H1 (cell line): ENCODE measurements around the gene NME7. TPM values are rescaled to one million over a fixed set of nuclear protein-coding genes. Genes with fewer than 3 reads are reported as not detected.
A peak's percentile ranks its signal among the peaks of the same experiment; 100 is the strongest.

Experiments used
- CTCF ChIA-PET: fragments of 300-600 bp; sonication (Branson Sonifier 250); formaldehyde crosslinking; loops from one replicate; lab custom pipeline; 2021; ENCODE audit not compliant: partially characterized antibody; lab: Charles Lee
- POLR2A ChIA-PET: fragments of 300-600 bp; sonication (Branson Sonifier 250); formaldehyde crosslinking; loops from one replicate; lab custom pipeline; 2021; ENCODE audit warnings: inconsistent platforms; ENCODE audit not compliant: partially characterized antibody; lab: Charles Lee
- DNase-seq, 2 experiments: peaks; one replicate each; pipeline versions ENCODE4 v3.0.0 to v3.0.0-alpha.2; 2010 to 2022; ENCODE audit warnings: low spot score in 2 of 2, low read depth in 1 of 2, mixed read lengths in 1 of 2
- FAIRE-seq: peaks from 2 replicates; lab custom pipeline; 2011; peaks lifted over from hg19 to GRCh38; lab: Jason Lieb, UNC
- H2AFZ ChIP-seq: 2 replicates; pipeline ENCODE4 v1.8.1; 2012; ENCODE audit warnings: low read length, inconsistent platforms
- H2AK5ac ChIP-seq: 2 replicates; pipeline ENCODE4 v1.6.1; 2013; ENCODE audit warnings: low read depth, low read length
- H2BK120ac ChIP-seq: replicated peaks from 2 replicates; pipeline ENCODE3; 2013; ENCODE audit warnings: low read depth, low read length, inconsistent platforms
- H2BK12ac ChIP-seq: 2 replicates; pipeline ENCODE4 v1.6.1; 2013; ENCODE audit warnings: low read depth, low read length
- H2BK15ac ChIP-seq: 2 replicates; pipeline ENCODE4 v1.6.1; 2013; ENCODE audit warnings: low read length
- H2BK20ac ChIP-seq: 2 replicates; pipeline ENCODE4 v1.6.1; 2013; ENCODE audit warnings: low read length
- H2BK5ac ChIP-seq: 2 replicates; pipeline ENCODE4 v1.6.1; 2013; ENCODE audit warnings: low read depth, low read length
- H3K14ac ChIP-seq: 2 replicates; pipeline ENCODE4 v1.6.1; 2013; ENCODE audit warnings: inconsistent platforms; ENCODE audit not compliant: insufficient read length
- H3K18ac ChIP-seq: 2 replicates; pipeline ENCODE4 v1.6.1; 2013; ENCODE audit warnings: low read length; ENCODE audit errors: extremely low read depth
- H3K23ac ChIP-seq: 2 replicates; pipeline ENCODE4 v1.6.1; 2013; ENCODE audit warnings: inconsistent platforms; ENCODE audit not compliant: insufficient read length
- H3K23me2 ChIP-seq: 2 replicates; pipeline ENCODE4 v1.6.1; 2013; ENCODE audit warnings: low read depth, low read length
- H3K27ac ChIP-seq: 2 replicates; pipeline ENCODE4 v1.6.1; 2011; ENCODE audit warnings: low read depth, low read length, inconsistent platforms
- H3K27me3 ChIP-seq, 4 experiments: replicated peaks in 1 of 4; 1 replicate in 1 of 4; 2 replicates in 3 of 4; pipeline versions ENCODE4 v1.6.1 to v1.8.1; 2011 to 2013; ENCODE audit warnings: low read length in 3 of 4, mild to moderate bottlenecking in 3 of 4, inconsistent platforms in 2 of 4, mixed read lengths in 2 of 4, moderate library complexity in 1 of 4; ENCODE audit not compliant: control insufficient read depth in 3 of 4, insufficient read depth in 3 of 4; ENCODE audit errors: extremely low read depth in 1 of 4
- H3K36me3 ChIP-seq, 4 experiments: 2 replicates each; pipeline versions ENCODE4 v1.6.1 to v1.8.1; 2011 to 2013; ENCODE audit warnings: mild to moderate bottlenecking in 4 of 4, low read length in 3 of 4, moderate library complexity in 2 of 4, control low read depth in 1 of 4, inconsistent platforms in 1 of 4; ENCODE audit not compliant: insufficient read depth in 4 of 4, control insufficient read depth in 2 of 4
- H3K4ac ChIP-seq: replicated peaks from 2 replicates; pipeline ENCODE3; 2013; ENCODE audit warnings: low read length, low read depth, mixed read lengths, inconsistent platforms; ENCODE audit not compliant: insufficient read length
- H3K4me1 ChIP-seq, 4 experiments: replicated peaks in 1 of 4; 1 replicate in 1 of 4; 2 replicates in 3 of 4; pipeline versions ENCODE4 v1.6.1 to v1.8.1; 2011 to 2013; ENCODE audit warnings: low read length in 3 of 4, inconsistent platforms in 2 of 4, mixed read lengths in 1 of 4; ENCODE audit not compliant: insufficient read depth in 4 of 4, control insufficient read depth in 3 of 4
- H3K4me2 ChIP-seq, 2 experiments: 2 replicates each; pipeline versions ENCODE4 v1.6.1 to v1.8.1; 2011 to 2013; ENCODE audit warnings: low read depth in 2 of 2, low read length in 2 of 2, control low read depth in 1 of 2, inconsistent platforms in 1 of 2, mild to moderate bottlenecking in 1 of 2; ENCODE audit not compliant: insufficient read depth in 1 of 2
- H3K4me3 ChIP-seq, 4 experiments: fragments of 200-600, 300-600 bp in 1 of 4; sonication (generic), shearing (Covaris generic), sonication (Bioruptor Twin) in 1 of 4; 2 replicates each; pipeline versions ENCODE4 v1.5.1 to v1.8.1; 2011 to 2016; ENCODE audit warnings: low read length in 4 of 4, low read depth in 3 of 4, control low read depth in 2 of 4, inconsistent platforms in 2 of 4, mild to moderate bottlenecking in 2 of 4, mixed read lengths in 1 of 4, moderate library complexity in 1 of 4; ENCODE audit not compliant: insufficient read depth in 2 of 4; ENCODE audit errors: extremely low read depth in 1 of 4
- H3K56ac ChIP-seq: replicated peaks from 2 replicates; pipeline ENCODE3; 2013; ENCODE audit warnings: low read depth, mild to moderate bottlenecking, mixed read lengths, low read length, inconsistent platforms; ENCODE audit not compliant: insufficient read length
- H3K79me1 ChIP-seq: 2 replicates; pipeline ENCODE4 v1.6.1; 2013; ENCODE audit warnings: low read depth, low read length, control low read depth
- H3K79me2 ChIP-seq, 2 experiments: 2 replicates each; pipeline versions ENCODE4 v1.6.1 to v1.8.1; 2012 to 2013; ENCODE audit warnings: low read length in 2 of 2, mild to moderate bottlenecking in 2 of 2, inconsistent platforms in 1 of 2; ENCODE audit not compliant: insufficient read depth in 2 of 2, control insufficient read depth in 1 of 2
- H3K9ac ChIP-seq, 4 experiments: replicated peaks in 1 of 4; 1 replicate in 1 of 4; 2 replicates in 3 of 4; pipeline versions ENCODE4 v1.6.1 to v1.8.1; 2011 to 2013; ENCODE audit warnings: low read depth in 3 of 4, low read length in 3 of 4, control low read depth in 2 of 4, mild to moderate bottlenecking in 2 of 4, moderate library complexity in 2 of 4, inconsistent platforms in 1 of 4; ENCODE audit errors: extremely low read depth in 1 of 4
- H3K9me3 ChIP-seq, 2 experiments: 2 replicates each; pipeline versions ENCODE4 v1.6.1 to v1.8.1; 2012 to 2013; ENCODE audit warnings: mild to moderate bottlenecking in 2 of 2, moderate library complexity in 2 of 2, control low read depth in 1 of 2, inconsistent platforms in 1 of 2, low read depth in 1 of 2, low read length in 1 of 2, mixed read lengths in 1 of 2; ENCODE audit not compliant: insufficient read depth in 2 of 2
- H4K20me1 ChIP-seq, 2 experiments: replicated peaks in 1 of 2; 2 replicates each; pipeline versions ENCODE3 to v1.8.1; 2011 to 2013; ENCODE audit warnings: inconsistent platforms in 2 of 2, low read length in 2 of 2, mild to moderate bottlenecking in 1 of 2; ENCODE audit not compliant: insufficient read depth in 2 of 2, control insufficient read depth in 1 of 2
- H4K5ac ChIP-seq: 2 replicates; pipeline ENCODE4 v1.6.1; 2013; ENCODE audit warnings: low read length, low read depth, mixed read lengths, inconsistent platforms; ENCODE audit not compliant: insufficient read length
- H4K8ac ChIP-seq: 2 replicates; pipeline ENCODE4 v1.8.0; 2013; ENCODE audit warnings: mild to moderate bottlenecking, moderate library complexity, low read length, inconsistent platforms; ENCODE audit not compliant: insufficient read depth; ENCODE audit errors: extremely low read depth
- H4K91ac ChIP-seq: replicated peaks from 2 replicates; pipeline ENCODE3; 2013; ENCODE audit warnings: low read length, mixed read lengths, inconsistent platforms; ENCODE audit not compliant: insufficient read length
- FOSL1 ChIP-seq: IDR thresholded peaks from 2 replicates; pipeline ENCODE4 v1.6.1; 2011; ENCODE audit warnings: mild to moderate bottlenecking, low read depth, low read length, moderate library complexity; ENCODE audit not compliant: insufficient read depth
- GTF2F1 ChIP-seq: IDR thresholded peaks from 2 replicates; pipeline ENCODE4 v1.6.1; 2012; ENCODE audit warnings: low read depth, low read length, improper control_type of control experiment, borderline replicate concordance
- HDAC6 ChIP-seq: IDR thresholded peaks from one replicate; pipeline ENCODE4 v1.7.1; 2012; ENCODE audit warnings: low read depth, mild to moderate bottlenecking, inconsistent platforms, low read length, moderate library complexity
- NRF1 ChIP-seq: IDR thresholded peaks from 2 replicates; pipeline ENCODE4 v1.6.1; 2011; ENCODE audit warnings: mild to moderate bottlenecking, low read depth, low read length, improper control_type of control experiment
- RFX5 ChIP-seq: IDR thresholded peaks from 2 replicates; pipeline ENCODE4 v1.6.1; 2011; ENCODE audit warnings: low read depth, low read length, improper control_type of control experiment, borderline replicate concordance
- SP1 ChIP-seq: IDR thresholded peaks from 2 replicates; pipeline ENCODE4 v1.6.1; 2011; ENCODE audit warnings: low read depth, low read length
- SRF ChIP-seq: IDR thresholded peaks from 2 replicates; pipeline ENCODE4 v1.6.1; 2011; ENCODE audit warnings: mild to moderate bottlenecking, low read depth, low read length, moderate library complexity
- TAF1 ChIP-seq: IDR thresholded peaks from 2 replicates; pipeline ENCODE4 v1.6.1; 2011; ENCODE audit warnings: mild to moderate bottlenecking, low read depth, low read length
- TBP ChIP-seq: IDR thresholded peaks from 2 replicates; pipeline ENCODE4 v1.6.1; 2011; ENCODE audit warnings: low read depth, low read length, improper control_type of control experiment
- TCF12 ChIP-seq: IDR thresholded peaks from 2 replicates; pipeline ENCODE4 v1.6.1; 2011; ENCODE audit warnings: low read depth, mild to moderate bottlenecking, low read length
- WGBS, 2 experiments: shearing (Covaris generic) in 1 of 2; methylation state at CpG; one replicate each; pipeline versions ENCODE4 v1.1.6 to v1.1.7; 2013 to 2015; ENCODE audit warnings: low lambda C conversion rate in 2 of 2, mixed read lengths in 2 of 2, inconsistent platforms in 1 of 2, low coverage in 1 of 2, missing lambda C conversion rate in 1 of 2; ENCODE audit not compliant: insufficient replicate concordance in 2 of 2, insufficient coverage in 1 of 2, insufficient read length in 1 of 2; ENCODE audit errors: extremely low coverage in 1 of 2, missing lambda C conversion rate in 1 of 2; 5-methylcytosine and 5-hydroxymethylcytosine counted together
- polyA plus RNA-seq, 7 experiments: library from polyadenylated mRNA; depleted of rRNA in 3 of 7; stranded (reverse) in 5 of 7; unstranded in 2 of 7; fragments of >200 nt in 5 of 7; fragments of 200-250 nt in 2 of 7; gene quantifications; 1 replicate in 5 of 7; 2 replicates in 1 of 7; 4 replicates in 1 of 7; pipeline versions ENCODE4 v1.2.1 to v1.2.3, GENCODE V29; 2011 to 2013; ENCODE audit warnings: missing spikeins in 2 of 7, mixed read lengths in 2 of 7
- total RNA-seq: library from RNA; stranded (reverse); fragmentation: NEBNext Ultra II Directional; extraction: Animal tissue kit (Norgen Biotek cat#: 25700); gene quantifications from 2 replicates; pipeline ENCODE4 v1.2.1, GENCODE V29; 2021
- TF ChIP-seq, protein P1 (sequence below): IDR thresholded peaks from 2 replicates; pipeline ENCODE4 v1.6.1; 2012; ENCODE audit warnings: low read length, inconsistent platforms
- TF ChIP-seq, protein P2 (sequence below): IDR thresholded peaks from 2 replicates; pipeline ENCODE4 v1.6.1; 2012; ENCODE audit warnings: inconsistent platforms
- TF ChIP-seq, protein P3 (sequence below): IDR thresholded peaks from 2 replicates; pipeline ENCODE4 v1.6.1; 2011; ENCODE audit warnings: low read length, improper control_type of control experiment

The NME7 gene
- total and polyA plus RNA-seq, 2 of the 8 experiments (the other 6 are each of a cell fraction or from before 2014, with no cell fraction given): 11.6 to 28.5 TPM

DNA sequence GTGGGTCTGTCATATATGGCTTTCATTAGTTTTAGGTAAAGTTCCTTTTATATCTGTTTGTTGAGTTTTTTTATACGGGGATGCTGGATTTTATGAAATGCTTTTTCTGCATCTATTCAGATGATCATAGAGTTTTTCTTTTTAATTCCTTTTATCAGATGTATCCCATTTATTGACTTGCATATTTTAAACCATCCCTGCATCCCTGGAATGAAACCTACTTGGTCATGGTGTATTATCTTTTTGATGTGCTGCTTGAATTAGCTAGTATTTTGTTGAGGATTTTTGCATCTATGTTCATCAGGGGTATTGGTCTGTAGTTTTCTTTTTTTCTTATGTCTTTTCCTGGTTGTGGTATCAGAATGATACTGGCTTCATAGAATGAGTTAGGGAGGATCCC, 118.0 kb downstream of the NME7 start:
- H3K4me3 ChIP-seq: no peak overlapping the region
- no peak overlapping the region for H2BK12ac ChIP-seq
- H4K5ac ChIP-seq: no peak overlapping the region
- peak overlapping the region; percentile 92; the same call in 1 of the 2 replicates for H4K8ac ChIP-seq
- DNase-seq: no peak
- no peak overlapping the region for H2BK15ac ChIP-seq
- CTCF ChIA-PET: no interaction called here
- 55% methylated on average over 1 of the region's 1 CpG; no CpG with 5 or more reads in 1 of the 2 experiments for WGBS, 2 experiments
- H3K4me2 ChIP-seq: no peak overlapping the region
- no peaks in the 10 kb centered on the region for H3K36me3 ChIP-seq
- H4K20me1 ChIP-seq: no peaks in the 10 kb centered on the region
- no peak overlapping the region for H2AK5ac ChIP-seq
- H2BK5ac ChIP-seq: no peak overlapping the region
- POLR2A ChIA-PET: no interaction called here
- H3K56ac ChIP-seq: no peak overlapping the region
- H3K27me3 ChIP-seq: no peaks in the 10 kb centered on the region
- no peaks in the 10 kb centered on the region for H3K4me1 ChIP-seq
- H3K79me1 ChIP-seq: no peaks in the 10 kb centered on the region
- H3K9ac ChIP-seq: no peak overlapping the region
- H3K79me2 ChIP-seq: no peaks in the 10 kb centered on the region
- no peak overlapping the region for H3K14ac ChIP-seq
- H4K91ac ChIP-seq: no peak overlapping the region
- H2BK20ac ChIP-seq: no peak overlapping the region
- no peak overlapping the region for H2AFZ ChIP-seq
- no peak overlapping the region for H2BK120ac ChIP-seq
- H3K23ac ChIP-seq: no peak overlapping the region
- no peaks in the 10 kb centered on the region for H3K23me2 ChIP-seq
- no peak overlapping the region for H3K4ac ChIP-seq
- no peak overlapping the region for H3K18ac ChIP-seq
- no peaks in the 10 kb centered on the region for H3K9me3 ChIP-seq
- FAIRE-seq: no peak
- no peak overlapping the region for H3K27ac ChIP-seq
- TF ChIP-seq TCF12: no peak
- no peak for TF ChIP-seq TAF1
- TF ChIP-seq TBP: no peak
- no peak for TF ChIP-seq SRF
- TF ChIP-seq RFX5: no peak
- no peak for TF ChIP-seq NRF1
- TF ChIP-seq GTF2F1: no peak
- TF ChIP-seq, protein P1, sequence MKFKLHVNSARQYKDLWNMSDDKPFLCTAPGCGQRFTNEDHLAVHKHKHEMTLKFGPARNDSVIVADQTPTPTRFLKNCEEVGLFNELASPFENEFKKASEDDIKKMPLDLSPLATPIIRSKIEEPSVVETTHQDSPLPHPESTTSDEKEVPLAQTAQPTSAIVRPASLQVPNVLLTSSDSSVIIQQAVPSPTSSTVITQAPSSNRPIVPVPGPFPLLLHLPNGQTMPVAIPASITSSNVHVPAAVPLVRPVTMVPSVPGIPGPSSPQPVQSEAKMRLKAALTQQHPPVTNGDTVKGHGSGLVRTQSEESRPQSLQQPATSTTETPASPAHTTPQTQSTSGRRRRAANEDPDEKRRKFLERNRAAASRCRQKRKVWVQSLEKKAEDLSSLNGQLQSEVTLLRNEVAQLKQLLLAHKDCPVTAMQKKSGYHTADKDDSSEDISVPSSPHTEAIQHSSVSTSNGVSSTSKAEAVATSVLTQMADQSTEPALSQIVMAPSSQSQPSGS: no peak
- TF ChIP-seq FOSL1: no peak
- TF ChIP-seq, protein P2, sequence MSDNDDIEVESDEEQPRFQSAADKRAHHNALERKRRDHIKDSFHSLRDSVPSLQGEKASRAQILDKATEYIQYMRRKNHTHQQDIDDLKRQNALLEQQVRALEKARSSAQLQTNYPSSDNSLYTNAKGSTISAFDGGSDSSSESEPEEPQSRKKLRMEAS: no peak
- no peak for TF ChIP-seq SP1
- TF ChIP-seq, protein P3, sequence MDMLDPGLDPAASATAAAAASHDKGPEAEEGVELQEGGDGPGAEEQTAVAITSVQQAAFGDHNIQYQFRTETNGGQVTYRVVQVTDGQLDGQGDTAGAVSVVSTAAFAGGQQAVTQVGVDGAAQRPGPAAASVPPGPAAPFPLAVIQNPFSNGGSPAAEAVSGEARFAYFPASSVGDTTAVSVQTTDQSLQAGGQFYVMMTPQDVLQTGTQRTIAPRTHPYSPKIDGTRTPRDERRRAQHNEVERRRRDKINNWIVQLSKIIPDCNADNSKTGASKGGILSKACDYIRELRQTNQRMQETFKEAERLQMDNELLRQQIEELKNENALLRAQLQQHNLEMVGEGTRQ: no peak
- no peak for TF ChIP-seq HDAC6
